Prostate gland (tissue), 2 donors: Measurements from ENCODE around the gene MMP25. TPM values are rescaled to one million over a fixed set of nuclear protein-coding genes. Genes with fewer than 3 reads are reported as not detected.

Source experiments
- DNase-seq: peaks from one replicate; pipeline ENCODE4 v3.0.0-alpha.2; 2019; ENCODE audit warnings: low spot score
- H3K27ac ChIP-seq, 2 donors: fragments of 200-600 bp; sonication (generic); 2 replicates each; pipeline ENCODE4 v1.5.1; 2017 to 2019
- H3K27me3 ChIP-seq: fragments of 200-600 bp; sonication (generic); replicated peaks from 2 replicates; pipeline ENCODE4 v1.5.1; 2019; ENCODE audit not compliant: insufficient read depth
- H3K36me3 ChIP-seq, 2 donors: fragments of 200-600 bp; sonication (generic); 1 replicate in 1 of 2; 2 replicates in 1 of 2; pipeline versions ENCODE4 v1.5.1 to v1.8.1; 2017 to 2019
- H3K4me1 ChIP-seq: fragments of 200-600 bp; sonication (generic); replicated peaks from 2 replicates; pipeline ENCODE4 v1.5.1; 2019
- H3K4me3 ChIP-seq, 2 donors: fragments of 200-600 bp; sonication (generic); 2 replicates each; pipeline ENCODE4 v1.5.1; 2017 to 2019
- H3K9me3 ChIP-seq: fragments of 200-600 bp; sonication (generic); 2 replicates; pipeline ENCODE4 v1.5.1; 2017
- CTCF ChIP-seq, 4 experiments: fragments of 200-600 bp in 2 of 4; fragments of 450-650 bp in 2 of 4; sonication (generic) in 2 of 4; IDR thresholded peaks; 1 replicate in 3 of 4; 2 replicates in 1 of 4; pipeline ENCODE4 v1.5.1; 2016 to 2019; ENCODE audit warnings: antibody characterized with exemption in 4 of 4, mild to moderate bottlenecking in 2 of 4, moderate library complexity in 2 of 4
- POLR2A ChIP-seq: fragments of 450-650 bp; IDR thresholded peaks from one replicate; pipeline ENCODE4 v1.6.1; 2016; ENCODE audit warnings: antibody characterized with exemption, mild to moderate bottlenecking
- POLR2AphosphoS5 ChIP-seq: sonication (generic); formaldehyde crosslinking; IDR thresholded peaks from one replicate; pipeline ENCODE4 v1.6.1; 2017; ENCODE audit warnings: antibody characterized with exemption
- WGBS: methylation state at CpG from one replicate; pipeline ENCODE4 v1.1.5; 2018; 5-methylcytosine and 5-hydroxymethylcytosine counted together
- intact Hi-C: fragments of 100-400 bp; cut with DNase I; formaldehyde crosslinking; loops from one replicate; pipeline ENCODE4 v1.14.2; 2022
- total RNA-seq, 2 donors: library from RNA; depleted of rRNA; stranded (reverse); fragments of >200 nt; gene quantifications; one replicate each; pipeline ENCODE4 v1.1.0, GENCODE V29; 2016

The MMP25 gene
- total RNA-seq, 2 donors from 2014 or later, result 0.74 to 1.4 TPM

DNA sequence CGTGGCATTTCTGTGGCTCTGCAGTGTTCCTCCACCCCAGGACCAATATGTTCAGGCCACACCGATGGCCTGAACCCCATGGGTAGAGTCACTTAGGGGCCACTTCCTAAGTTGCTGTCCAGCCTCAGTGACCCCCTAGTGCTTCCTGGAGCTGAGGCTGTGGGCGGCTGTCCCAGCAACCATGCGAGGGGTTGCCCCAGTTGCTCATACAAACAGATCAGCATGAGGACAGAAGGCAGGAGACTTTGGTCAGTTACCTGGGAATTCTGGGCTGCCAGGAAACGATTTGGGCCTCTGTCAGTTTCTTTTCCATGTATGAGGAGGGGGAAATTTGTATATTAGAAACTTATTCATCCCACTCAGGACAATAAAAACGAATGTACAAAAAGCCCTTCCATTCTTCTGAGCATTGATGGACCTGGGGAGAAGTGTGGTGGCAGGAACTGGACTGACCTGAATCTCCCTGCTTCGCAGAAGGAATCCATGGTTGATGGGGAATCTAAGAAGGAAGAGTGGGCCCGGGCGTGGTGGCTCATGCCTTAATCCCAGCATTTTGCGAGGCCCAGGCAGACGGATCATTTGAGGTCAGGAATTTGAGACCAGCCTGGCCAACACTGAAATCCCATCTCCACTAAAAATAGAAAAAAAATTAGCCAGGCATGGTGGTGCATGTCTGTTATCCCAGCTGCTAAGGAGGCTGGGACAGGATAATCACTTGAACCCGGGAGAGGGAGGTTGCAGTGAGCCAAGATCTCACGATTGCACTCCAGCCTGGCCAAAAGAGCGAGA lies 14.2 kb downstream of the MMP25 start:
- Histone ChIP-seq H3K27me3 (no peaks in the 10 kb centered on the region), H3K4me1 (peaks cover 7% of the 10 kb centered on the region), H3K4me3 (no peak overlapping the region), H3K9me3 (no peaks in the 10 kb centered on the region), H3K36me3 (no peaks in the 10 kb centered on the region), H3K27ac (no peak overlapping the region)
- WGBS, result 74% methylated on average over 14 of the region's 14 CpGs
- TF ChIP-seq POLR2AphosphoS5, result no peak
- TF ChIP-seq CTCF (IDR thresholded peaks at IDR 0.05), result no peak
- no peak for TF ChIP-seq POLR2A
- intact Hi-C loops, result loop anchor here (2.0 kb wide), 1 partner anchor 106 kb away; no protein-coding TSS in a partner anchor
- no peak for DNase-seq

- 83% methylated on average over 6 of the region's 6 CpGs for WGBS
- TF ChIP-seq CTCF (IDR thresholded peaks at IDR 0.05) (no peak), POLR2A (no peak), POLR2AphosphoS5 (no peak)
Measured at GRCh38 chr16:3062553-3062952, 16.2 kb downstream of the MMP25 start.

GRCh38 chr16:3063625-3064386 lies 17.4 kb downstream of the MMP25 start:
- TF ChIP-seq POLR2A (no peak), CTCF (IDR thresholded peaks at IDR 0.05) (no peak), POLR2AphosphoS5 (no peak)
- 89% methylated on average over 8 of the region's 8 CpGs for WGBS

More at GRCh38 chr16:3062553-3062952, 16.2 kb downstream of the MMP25 start:
- Histone ChIP-seq H3K27me3 (no peaks in the 10 kb centered on the region), H3K9me3 (no peaks in the 10 kb centered on the region), H3K4me1 (peaks cover 7% of the 10 kb centered on the region), H3K27ac (no peak overlapping the region), H3K4me3 (no peak overlapping the region), H3K36me3 (no peaks in the 10 kb centered on the region)
- intact Hi-C loops, result no loop called here
- DNase-seq, result no peak

DNA sequence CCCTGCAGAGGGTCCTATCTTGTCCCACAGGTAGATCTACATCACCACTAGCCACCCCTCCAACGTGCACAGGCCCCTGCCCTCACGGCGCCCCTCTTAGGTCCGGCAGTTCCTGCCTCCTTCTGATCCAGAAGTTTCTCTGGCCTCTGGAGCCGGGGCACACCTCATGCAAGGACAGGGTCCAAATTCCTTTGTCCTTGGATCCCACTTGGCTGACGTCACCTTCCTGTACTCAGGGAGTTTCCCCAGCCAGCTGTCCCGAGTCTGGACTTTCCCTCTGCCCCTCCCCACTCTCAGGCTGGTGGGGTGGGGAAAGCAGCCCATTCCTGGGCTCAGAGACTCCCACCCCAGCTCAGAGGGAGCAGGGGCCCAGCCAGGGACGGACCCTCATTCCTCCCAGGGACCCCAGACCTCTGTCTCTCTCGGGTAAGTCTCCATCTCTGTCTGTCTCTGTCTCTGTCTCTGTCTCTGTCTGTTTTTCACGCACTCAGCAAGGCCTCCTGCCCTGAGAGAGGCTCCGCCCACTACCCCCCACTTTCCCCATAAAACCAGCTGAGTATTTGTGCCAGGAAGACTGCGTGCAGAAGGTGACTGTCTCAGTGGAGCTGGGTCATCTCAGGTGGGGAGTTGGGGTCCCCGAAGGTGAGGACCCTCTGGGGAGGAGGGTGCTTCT lies 18.8 kb downstream of the MMP25 start, which contains the start of gene IL32:
IL32 (plus strand) TSS at position 572 of the 673 bp plus-strand sequence. CDS start 172 bp downstream, outside the sequence.
- Histone ChIP-seq H3K36me3 (no peaks in the 10 kb centered on the region), H3K4me3 (peak within 1 kb of the TSS; percentile 6 to 7), H3K9me3 (no peaks in the 10 kb centered on the region), H3K27me3 (no peaks in the 10 kb centered on the region), H3K27ac (peak within 1 kb of the TSS; percentile 40 to 50), H3K4me1 (no peaks in the 10 kb centered on the region)
- intact Hi-C loops, result no loop called here
- 42% methylated on average over 13 of the region's 13 CpGs for WGBS
- no peak for DNase-seq
- TF ChIP-seq POLR2AphosphoS5 (peak; percentile 52), CTCF (IDR thresholded peaks at IDR 0.05) (no peak), POLR2A (no peak)

More at GRCh38 chr16:3063625-3064386, 17.4 kb downstream of the MMP25 start:
- no peak overlapping the region for H3K4me3 ChIP-seq
- no peaks in the 10 kb centered on the region for H3K27me3 ChIP-seq
- H3K4me1 ChIP-seq, result peaks cover 4% of the 10 kb centered on the region
- H3K27ac ChIP-seq, result no peak overlapping the region
- DNase-seq, result no peak
- H3K9me3 ChIP-seq, result no peaks in the 10 kb centered on the region
- intact Hi-C loops, result no loop called here
- H3K36me3 ChIP-seq, result no peaks in the 10 kb centered on the region
